WTC11 (cell line): ENCODE results near the gene SLC15A4. TPM values are rescaled to one million over a fixed set of nuclear protein-coding genes. Genes with fewer than 3 reads are reported as not detected.

Source experiments
- ATAC-seq: fragments of 200-7000 bp; cut with Tn5 transposase; 2 replicates; pipeline ENCODE4 v1.10.0; 2021; ENCODE audit warnings: mild to moderate bottlenecking, moderate library complexity
- CTCF ChIA-PET: fragments of 300-600 bp; sonication (Branson Sonifier 250); formaldehyde crosslinking; loops from one replicate; lab custom pipeline; 2021; ENCODE audit warnings: antibody characterized with exemption; lab: Charles Lee
- POLR2A ChIA-PET: fragments of 350-600 bp; sonication (Branson Sonifier 250); formaldehyde crosslinking; loops from one replicate; lab custom pipeline; 2021; ENCODE audit warnings: antibody characterized with exemption; lab: Charles Lee
- DNase-seq: peaks from one replicate; pipeline ENCODE4 v3.0.0; 2021; ENCODE audit warnings: low spot score
- H3K27ac Mint-ChIP-seq: 2 replicates; pipeline ENCODE4 v1.8.0; 2021; ENCODE audit warnings: mixed read lengths
- H3K27me3 Mint-ChIP-seq: 2 replicates; pipeline ENCODE4 v1.8.0; 2021; ENCODE audit warnings: low read depth, mild to moderate bottlenecking, moderate library complexity, mixed read lengths
- H3K36me3 Mint-ChIP-seq: 2 replicates; pipeline ENCODE4 v1.8.0; 2021; ENCODE audit warnings: mixed read lengths
- H3K4me1 Mint-ChIP-seq: 2 replicates; pipeline ENCODE4 v1.8.0; 2022; ENCODE audit warnings: mixed read lengths
- H3K4me3 Mint-ChIP-seq: 2 replicates; pipeline ENCODE4 v1.8.0; 2021; ENCODE audit warnings: mild to moderate bottlenecking, moderate library complexity, mixed read lengths
- H3K9me3 Mint-ChIP-seq: 2 replicates; pipeline ENCODE4 v1.8.0; 2021; ENCODE audit warnings: mixed read lengths
- ESRRA ChIP-seq: sonication (generic); formaldehyde crosslinking; IDR thresholded peaks from 2 replicates; pipeline ENCODE4 v1.8.1; 2022; ENCODE audit warnings: mild to moderate bottlenecking, missing genetic modification reagents, borderline replicate concordance
- GTF2I ChIP-seq: fragments of 250-450 bp; sonication (Bioruptor Pico); conservative IDR thresholded peaks from 2 replicates; pipeline ENCODE4 v1.4.0; 2021; ENCODE audit warnings: mild to moderate bottlenecking
- HMGA2 ChIP-seq: fragments of 250-450 bp; sonication (Bioruptor Pico); IDR thresholded peaks from 2 replicates; pipeline ENCODE4 v1.4.0; 2021; ENCODE audit warnings: mild to moderate bottlenecking, moderate library complexity
- IRF2 ChIP-seq: sonication (generic); formaldehyde crosslinking; IDR thresholded peaks from 2 replicates; pipeline ENCODE4 v1.8.0; 2022; ENCODE audit warnings: low read depth, missing genetic modification reagents, borderline replicate concordance
- JAZF1 ChIP-seq: fragments of 250-450 bp; sonication (Bioruptor Pico); IDR thresholded peaks from 2 replicates; pipeline ENCODE4 v1.9.0; 2021; ENCODE audit warnings: moderate library complexity, mild to moderate bottlenecking, inconsistent platforms
- JUN ChIP-seq: sonication (generic); formaldehyde crosslinking; IDR thresholded peaks from 2 replicates; pipeline ENCODE4 v1.8.0; 2023; ENCODE audit warnings: mild to moderate bottlenecking, missing genetic modification reagents
- KAT7 ChIP-seq: sonication (generic); formaldehyde crosslinking; IDR thresholded peaks from 2 replicates; pipeline ENCODE4 v1.8.1; 2023; ENCODE audit warnings: missing genetic modification reagents, mild to moderate bottlenecking, borderline replicate concordance
- NFATC4 ChIP-seq: fragments of 250-450 bp; sonication (Bioruptor Pico); IDR thresholded peaks from 2 replicates; pipeline ENCODE4 v1.9.0; 2021; ENCODE audit warnings: mild to moderate bottlenecking
- NR3C1 ChIP-seq: sonication (generic); formaldehyde crosslinking; conservative IDR thresholded peaks from 2 replicates; pipeline ENCODE4 v1.8.1; 2023; ENCODE audit warnings: low read depth, mild to moderate bottlenecking, missing genetic modification reagents
- OVOL2 ChIP-seq: fragments of 250-450 bp; sonication (Bioruptor Pico); IDR thresholded peaks from 2 replicates; pipeline ENCODE4 v1.9.0; 2021; ENCODE audit warnings: mild to moderate bottlenecking, borderline replicate concordance
- SMAD3 ChIP-seq: sonication (generic); formaldehyde crosslinking; IDR thresholded peaks from 2 replicates; pipeline ENCODE4 v1.8.0; 2022; ENCODE audit warnings: missing genetic modification reagents, mild to moderate bottlenecking, borderline replicate concordance
- SMAD4 ChIP-seq: sonication (generic); formaldehyde crosslinking; IDR thresholded peaks from 2 replicates; pipeline ENCODE4 v1.8.0; 2022; ENCODE audit warnings: mild to moderate bottlenecking, missing genetic modification reagents
- ZNF396 ChIP-seq: fragments of 250-450 bp; sonication (Bioruptor Pico); IDR thresholded peaks from 2 replicates; pipeline ENCODE4 v1.8.0; 2021; ENCODE audit warnings: mild to moderate bottlenecking, moderate library complexity, borderline replicate concordance
- total RNA-seq: library from RNA; stranded (reverse); gene quantifications from 3 replicates; pipeline ENCODE4 v1.2.3, GENCODE V29; 2021
- TF ChIP-seq, protein P1 (sequence below): sonication (generic); formaldehyde crosslinking; IDR thresholded peaks from 2 replicates; pipeline ENCODE4 v1.8.0; 2023; ENCODE audit warnings: missing genetic modification reagents
- TF ChIP-seq, protein P2 (sequence below): sonication (generic); formaldehyde crosslinking; IDR thresholded peaks from 2 replicates; pipeline ENCODE4 v1.8.0; 2022; ENCODE audit warnings: mild to moderate bottlenecking, missing genetic modification reagents
- TF ChIP-seq, protein P3 (sequence below): sonication (generic); formaldehyde crosslinking; IDR thresholded peaks from 2 replicates; pipeline ENCODE4 v1.8.1; 2023; ENCODE audit warnings: mild to moderate bottlenecking, missing genetic modification reagents
- TF ChIP-seq, protein P4 (sequence below): sonication (generic); formaldehyde crosslinking; IDR thresholded peaks from 2 replicates; pipeline ENCODE4 v1.8.1; 2023; ENCODE audit warnings: mild to moderate bottlenecking, missing genetic modification reagents, moderate library complexity
- TF ChIP-seq, protein P5 (sequence below): sonication (generic); formaldehyde crosslinking; conservative IDR thresholded peaks from 2 replicates; pipeline ENCODE4 v1.8.1; 2023; ENCODE audit warnings: mild to moderate bottlenecking, low read depth, missing genetic modification reagents, moderate library complexity
- TF ChIP-seq, protein P6 (sequence below): sonication (generic); formaldehyde crosslinking; IDR thresholded peaks from 2 replicates; pipeline ENCODE4 v1.8.1; 2023; ENCODE audit warnings: mild to moderate bottlenecking, missing genetic modification reagents
- TF ChIP-seq, protein P7 (sequence below): fragments of 250-450 bp; sonication (Bioruptor Pico); conservative IDR thresholded peaks from 2 replicates; pipeline ENCODE4 v1.9.0; 2021; ENCODE audit warnings: mild to moderate bottlenecking

SLC15A4 gene
- total RNA-seq, 1 experiment from 2014 or later, result 6.4 TPM

DNA sequence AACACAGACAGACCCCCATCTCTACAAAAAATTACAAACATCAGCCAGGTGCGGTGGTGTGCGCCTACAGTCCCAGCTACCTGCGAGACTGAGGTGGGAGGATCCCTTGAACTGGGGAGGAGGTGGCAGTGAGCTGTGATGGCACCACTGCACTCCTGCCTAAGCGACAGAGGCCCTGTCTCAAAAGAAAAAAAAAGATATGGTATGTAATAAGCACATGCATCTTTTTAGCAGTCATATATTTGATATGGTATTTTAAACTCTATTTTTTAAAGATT, 7.2 kb downstream of the SLC15A4 start:
- Mint-ChIP-seq H3K9me3 (peaks cover 52% of the 10 kb centered on the region), H3K27me3 (peaks cover 4% of the 10 kb centered on the region), H3K36me3 (peaks cover 63% of the 10 kb centered on the region), H3K4me3 (no peak overlapping the region), H3K27ac (no peak overlapping the region), H3K4me1 (peaks cover 14% of the 10 kb centered on the region)
- ChIA-PET POLR2A (no interaction called here), CTCF (no interaction called here)
- TF ChIP-seq, protein P1, sequence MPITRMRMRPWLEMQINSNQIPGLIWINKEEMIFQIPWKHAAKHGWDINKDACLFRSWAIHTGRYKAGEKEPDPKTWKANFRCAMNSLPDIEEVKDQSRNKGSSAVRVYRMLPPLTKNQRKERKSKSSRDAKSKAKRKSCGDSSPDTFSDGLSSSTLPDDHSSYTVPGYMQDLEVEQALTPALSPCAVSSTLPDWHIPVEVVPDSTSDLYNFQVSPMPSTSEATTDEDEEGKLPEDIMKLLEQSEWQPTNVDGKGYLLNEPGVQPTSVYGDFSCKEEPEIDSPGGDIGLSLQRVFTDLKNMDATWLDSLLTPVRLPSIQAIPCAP (CRISPR knock-in tag), result no peak
- TF ChIP-seq SMAD4 (CRISPR knock-in tag), result no peak
- TF ChIP-seq, protein P2, sequence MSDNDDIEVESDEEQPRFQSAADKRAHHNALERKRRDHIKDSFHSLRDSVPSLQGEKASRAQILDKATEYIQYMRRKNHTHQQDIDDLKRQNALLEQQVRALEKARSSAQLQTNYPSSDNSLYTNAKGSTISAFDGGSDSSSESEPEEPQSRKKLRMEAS (CRISPR knock-in tag), result no peak
- TF ChIP-seq HMGA2, result no peak
- TF ChIP-seq, protein P3, sequence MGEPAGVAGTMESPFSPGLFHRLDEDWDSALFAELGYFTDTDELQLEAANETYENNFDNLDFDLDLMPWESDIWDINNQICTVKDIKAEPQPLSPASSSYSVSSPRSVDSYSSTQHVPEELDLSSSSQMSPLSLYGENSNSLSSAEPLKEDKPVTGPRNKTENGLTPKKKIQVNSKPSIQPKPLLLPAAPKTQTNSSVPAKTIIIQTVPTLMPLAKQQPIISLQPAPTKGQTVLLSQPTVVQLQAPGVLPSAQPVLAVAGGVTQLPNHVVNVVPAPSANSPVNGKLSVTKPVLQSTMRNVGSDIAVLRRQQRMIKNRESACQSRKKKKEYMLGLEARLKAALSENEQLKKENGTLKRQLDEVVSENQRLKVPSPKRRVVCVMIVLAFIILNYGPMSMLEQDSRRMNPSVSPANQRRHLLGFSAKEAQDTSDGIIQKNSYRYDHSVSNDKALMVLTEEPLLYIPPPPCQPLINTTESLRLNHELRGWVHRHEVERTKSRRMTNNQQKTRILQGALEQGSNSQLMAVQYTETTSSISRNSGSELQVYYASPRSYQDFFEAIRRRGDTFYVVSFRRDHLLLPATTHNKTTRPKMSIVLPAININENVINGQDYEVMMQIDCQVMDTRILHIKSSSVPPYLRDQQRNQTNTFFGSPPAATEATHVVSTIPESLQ, result no peak
- no peak for TF ChIP-seq ZNF396 (CRISPR knock-in tag)
- no peak for TF ChIP-seq KAT7 (CRISPR knock-in tag)
- TF ChIP-seq JUN, result no peak
- TF ChIP-seq, protein P4, sequence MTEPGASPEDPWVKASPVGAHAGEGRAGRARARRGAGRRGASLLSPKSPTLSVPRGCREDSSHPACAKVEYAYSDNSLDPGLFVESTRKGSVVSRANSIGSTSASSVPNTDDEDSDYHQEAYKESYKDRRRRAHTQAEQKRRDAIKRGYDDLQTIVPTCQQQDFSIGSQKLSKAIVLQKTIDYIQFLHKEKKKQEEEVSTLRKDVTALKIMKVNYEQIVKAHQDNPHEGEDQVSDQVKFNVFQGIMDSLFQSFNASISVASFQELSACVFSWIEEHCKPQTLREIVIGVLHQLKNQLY (CRISPR knock-in tag), result no peak
- TF ChIP-seq SMAD3 (CRISPR knock-in tag), result no peak
- no peak for TF ChIP-seq NR3C1 (CRISPR knock-in tag)
- TF ChIP-seq OVOL2 (CRISPR knock-in tag), result no peak
- TF ChIP-seq, protein P5, sequence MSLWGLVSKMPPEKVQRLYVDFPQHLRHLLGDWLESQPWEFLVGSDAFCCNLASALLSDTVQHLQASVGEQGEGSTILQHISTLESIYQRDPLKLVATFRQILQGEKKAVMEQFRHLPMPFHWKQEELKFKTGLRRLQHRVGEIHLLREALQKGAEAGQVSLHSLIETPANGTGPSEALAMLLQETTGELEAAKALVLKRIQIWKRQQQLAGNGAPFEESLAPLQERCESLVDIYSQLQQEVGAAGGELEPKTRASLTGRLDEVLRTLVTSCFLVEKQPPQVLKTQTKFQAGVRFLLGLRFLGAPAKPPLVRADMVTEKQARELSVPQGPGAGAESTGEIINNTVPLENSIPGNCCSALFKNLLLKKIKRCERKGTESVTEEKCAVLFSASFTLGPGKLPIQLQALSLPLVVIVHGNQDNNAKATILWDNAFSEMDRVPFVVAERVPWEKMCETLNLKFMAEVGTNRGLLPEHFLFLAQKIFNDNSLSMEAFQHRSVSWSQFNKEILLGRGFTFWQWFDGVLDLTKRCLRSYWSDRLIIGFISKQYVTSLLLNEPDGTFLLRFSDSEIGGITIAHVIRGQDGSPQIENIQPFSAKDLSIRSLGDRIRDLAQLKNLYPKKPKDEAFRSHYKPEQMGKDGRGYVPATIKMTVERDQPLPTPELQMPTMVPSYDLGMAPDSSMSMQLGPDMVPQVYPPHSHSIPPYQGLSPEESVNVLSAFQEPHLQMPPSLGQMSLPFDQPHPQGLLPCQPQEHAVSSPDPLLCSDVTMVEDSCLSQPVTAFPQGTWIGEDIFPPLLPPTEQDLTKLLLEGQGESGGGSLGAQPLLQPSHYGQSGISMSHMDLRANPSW (CRISPR knock-in tag), result no peak
- TF ChIP-seq, protein P6, sequence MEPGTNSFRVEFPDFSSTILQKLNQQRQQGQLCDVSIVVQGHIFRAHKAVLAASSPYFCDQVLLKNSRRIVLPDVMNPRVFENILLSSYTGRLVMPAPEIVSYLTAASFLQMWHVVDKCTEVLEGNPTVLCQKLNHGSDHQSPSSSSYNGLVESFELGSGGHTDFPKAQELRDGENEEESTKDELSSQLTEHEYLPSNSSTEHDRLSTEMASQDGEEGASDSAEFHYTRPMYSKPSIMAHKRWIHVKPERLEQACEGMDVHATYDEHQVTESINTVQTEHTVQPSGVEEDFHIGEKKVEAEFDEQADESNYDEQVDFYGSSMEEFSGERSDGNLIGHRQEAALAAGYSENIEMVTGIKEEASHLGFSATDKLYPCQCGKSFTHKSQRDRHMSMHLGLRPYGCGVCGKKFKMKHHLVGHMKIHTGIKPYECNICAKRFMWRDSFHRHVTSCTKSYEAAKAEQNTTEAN (CRISPR knock-in tag), result no peak
- no peak for TF ChIP-seq GTF2I (CRISPR knock-in tag)
- TF ChIP-seq NFATC4 (CRISPR knock-in tag), result no peak
- no peak for TF ChIP-seq JAZF1 (CRISPR knock-in tag)
- no peak for TF ChIP-seq IRF2
- TF ChIP-seq, protein P7, sequence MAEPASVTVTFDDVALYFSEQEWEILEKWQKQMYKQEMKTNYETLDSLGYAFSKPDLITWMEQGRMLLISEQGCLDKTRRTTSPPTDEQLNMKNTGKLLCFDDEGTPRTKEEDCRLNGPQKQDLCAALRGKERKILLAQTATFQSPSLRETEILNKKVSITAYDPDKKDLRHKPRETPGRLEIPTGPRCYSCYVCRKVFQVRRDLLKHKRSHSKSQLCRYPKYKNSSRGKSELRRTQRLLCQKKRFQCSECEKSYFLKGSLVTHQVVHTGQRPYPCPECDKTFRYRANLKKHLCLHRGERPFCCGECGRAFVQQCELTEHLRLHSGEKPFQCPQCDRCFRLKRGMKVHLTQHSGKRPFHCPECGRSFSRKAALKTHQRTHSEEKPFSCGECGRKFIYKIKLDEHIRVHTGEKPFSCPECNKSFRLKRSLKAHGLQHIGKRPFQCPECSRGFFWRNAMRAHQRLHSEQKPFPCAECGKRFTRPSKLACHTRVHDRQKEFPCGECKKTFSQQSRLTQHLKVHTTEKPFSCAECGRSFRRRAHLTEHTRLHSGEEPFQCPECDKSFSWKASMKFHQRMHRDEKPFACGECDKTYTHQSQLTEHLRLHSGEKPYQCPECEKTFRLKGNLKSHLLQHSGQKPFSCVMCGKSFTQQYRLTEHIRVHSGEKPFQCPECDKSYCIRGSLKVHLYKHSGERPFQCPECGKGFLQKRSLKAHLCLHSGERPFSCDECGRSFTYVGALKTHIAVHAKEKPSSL (CRISPR knock-in tag), result no peak
- no peak for TF ChIP-seq ESRRA (CRISPR knock-in tag)
- no peak for DNase-seq
- no peak for ATAC-seq
